A673 (cell line): ENCODE measurements around the gene TMEM260.
"Not testable (repeated sequence)": the region's sequence is repeated elsewhere in the genome, so short reads cannot be mapped to it uniquely, and the experiment has no call there.

Source experiments
- CTCF ChIP-seq: fragments of 300-800, 200-600 bp; sonication (generic); conservative IDR thresholded peaks from 2 replicates; pipeline ENCODE4 v1.5.1; 2017; ENCODE audit warnings: low read depth, mild to moderate bottlenecking, antibody characterized with exemption, low read length, moderate library complexity, mixed read lengths
- EZH2 ChIP-seq: fragments of 200-600 bp; sonication (generic); IDR thresholded peaks from 2 replicates; pipeline ENCODE4 v1.6.1; 2017; ENCODE audit warnings: borderline replicate concordance, low read depth, mild to moderate bottlenecking, mixed read lengths, antibody characterized with exemption, low read length; ENCODE audit not compliant: poor library complexity, severe bottlenecking

DNA sequence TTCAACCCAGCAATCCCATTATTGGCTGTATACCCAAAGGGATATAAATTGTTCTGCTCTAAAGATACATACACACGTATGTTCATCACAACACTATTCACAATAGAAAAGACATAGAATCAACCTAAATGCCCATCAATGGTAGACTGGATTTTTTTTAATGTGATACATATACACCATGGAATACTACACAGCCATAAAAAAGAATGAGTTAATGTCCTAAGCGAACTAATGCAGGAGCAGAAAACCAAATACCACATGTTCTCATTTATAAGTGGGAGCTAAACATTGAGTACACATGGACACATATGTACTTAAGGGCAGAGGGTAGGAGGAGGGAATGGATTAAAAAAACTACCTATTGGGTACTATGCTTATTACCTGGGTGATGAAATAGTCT lies 32.1 kb downstream of the TMEM260 start:
- not testable (repeated sequence) for TF ChIP-seq CTCF, EZH2
